IMR-90 (cell line): ENCODE measurements around the gene RTN1.

Experiments
- CEBPB ChIP-seq: IDR thresholded peaks from 2 replicates; pipeline ENCODE4 v1.6.1; 2012; ENCODE audit warnings: low read depth, low read length, improper control_type of control experiment
- CTCF ChIP-seq: conservative IDR thresholded peaks from 2 replicates; pipeline ENCODE4 v1.5.1; 2012; ENCODE audit warnings: mild to moderate bottlenecking, low read depth, low read length, improper control_type of control experiment
- FOS ChIP-seq: fragments of 150-350 bp; IDR thresholded peaks from 2 replicates; pipeline ENCODE4 v1.6.1; 2016; ENCODE audit warnings: low read depth, low read length
- MAFK ChIP-seq: IDR thresholded peaks from 2 replicates; pipeline ENCODE4 v1.6.1; 2012; ENCODE audit warnings: low read depth, low read length, improper control_type of control experiment
- MAZ ChIP-seq: IDR thresholded peaks from 2 replicates; pipeline ENCODE4 v1.6.1; 2012; ENCODE audit warnings: low read depth, mild to moderate bottlenecking, low read length, improper control_type of control experiment, moderate library complexity, borderline replicate concordance
- MXI1 ChIP-seq: IDR thresholded peaks from 2 replicates; pipeline ENCODE4 v1.6.1; 2012; ENCODE audit warnings: low read depth, mild to moderate bottlenecking, low read length, moderate library complexity, borderline replicate concordance
- POLR2A ChIP-seq: IDR thresholded peaks from 2 replicates; pipeline ENCODE4 v1.6.1; 2012; ENCODE audit warnings: mild to moderate bottlenecking, low read depth, low read length
- RAD21 ChIP-seq: IDR thresholded peaks from 2 replicates; pipeline ENCODE4 v1.6.1; 2012; ENCODE audit warnings: low read length, improper control_type of control experiment
- RCOR1 ChIP-seq: IDR thresholded peaks from 2 replicates; pipeline ENCODE4 v1.6.1; 2012; ENCODE audit warnings: mild to moderate bottlenecking, low read length, improper control_type of control experiment; ENCODE audit not compliant: insufficient replicate concordance
- RFX5 ChIP-seq: IDR thresholded peaks from 2 replicates; pipeline ENCODE4 v1.8.0; 2012; ENCODE audit warnings: low read depth, mild to moderate bottlenecking, low read length, moderate library complexity
- SMC3 ChIP-seq: fragments of 150-350 bp; IDR thresholded peaks from 2 replicates; pipeline ENCODE4 v1.6.1; 2016; ENCODE audit warnings: low read depth, mild to moderate bottlenecking, antibody characterized with exemption, low read length, moderate library complexity
- TF ChIP-seq, protein P1 (sequence below): fragments of 150-350 bp; IDR thresholded peaks from 2 replicates; pipeline ENCODE4 v1.6.1; 2016; ENCODE audit warnings: low read depth, mild to moderate bottlenecking, low read length, moderate library complexity, borderline replicate concordance
- TF ChIP-seq, protein P2 (sequence below): fragments of 150-350 bp; IDR thresholded peaks from 2 replicates; pipeline ENCODE4 v1.6.1; 2017; ENCODE audit warnings: mild to moderate bottlenecking, antibody characterized with exemption, low read length, low read depth

DNA sequence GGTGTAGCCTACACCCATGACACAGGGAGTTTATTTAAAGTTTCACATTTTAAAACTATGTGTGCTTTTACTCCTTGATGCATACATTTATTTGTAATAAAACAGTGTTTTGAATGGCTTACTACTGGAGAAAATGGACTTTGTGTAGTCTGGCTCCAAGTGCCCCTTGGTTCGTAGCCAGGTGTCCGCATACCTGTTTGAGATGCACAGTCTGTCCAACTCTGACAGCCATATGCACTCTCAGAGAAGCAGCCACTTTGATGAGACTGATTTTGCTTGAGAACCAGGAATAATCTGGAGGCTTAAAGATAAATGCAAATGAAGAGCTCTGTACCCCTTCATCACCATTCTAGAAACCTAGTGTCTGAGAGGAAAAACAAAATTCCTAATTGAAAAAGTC lies 24.0 kb downstream of the RTN1 start:
- TF ChIP-seq CTCF (no peak), POLR2A (no peak), RFX5 (no peak), MXI1 (no peak), RAD21 (no peak), RCOR1 (no peak), MAFK (no peak), SMC3 (no peak), MAZ (no peak), FOS (no peak), CEBPB (no peak)
- TF ChIP-seq, protein P1, sequence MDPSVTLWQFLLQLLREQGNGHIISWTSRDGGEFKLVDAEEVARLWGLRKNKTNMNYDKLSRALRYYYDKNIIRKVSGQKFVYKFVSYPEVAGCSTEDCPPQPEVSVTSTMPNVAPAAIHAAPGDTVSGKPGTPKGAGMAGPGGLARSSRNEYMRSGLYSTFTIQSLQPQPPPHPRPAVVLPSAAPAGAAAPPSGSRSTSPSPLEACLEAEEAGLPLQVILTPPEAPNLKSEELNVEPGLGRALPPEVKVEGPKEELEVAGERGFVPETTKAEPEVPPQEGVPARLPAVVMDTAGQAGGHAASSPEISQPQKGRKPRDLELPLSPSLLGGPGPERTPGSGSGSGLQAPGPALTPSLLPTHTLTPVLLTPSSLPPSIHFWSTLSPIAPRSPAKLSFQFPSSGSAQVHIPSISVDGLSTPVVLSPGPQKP = no peak
- TF ChIP-seq, protein P2, sequence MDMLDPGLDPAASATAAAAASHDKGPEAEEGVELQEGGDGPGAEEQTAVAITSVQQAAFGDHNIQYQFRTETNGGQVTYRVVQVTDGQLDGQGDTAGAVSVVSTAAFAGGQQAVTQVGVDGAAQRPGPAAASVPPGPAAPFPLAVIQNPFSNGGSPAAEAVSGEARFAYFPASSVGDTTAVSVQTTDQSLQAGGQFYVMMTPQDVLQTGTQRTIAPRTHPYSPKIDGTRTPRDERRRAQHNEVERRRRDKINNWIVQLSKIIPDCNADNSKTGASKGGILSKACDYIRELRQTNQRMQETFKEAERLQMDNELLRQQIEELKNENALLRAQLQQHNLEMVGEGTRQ = no peak
